ENCODE measurements around the gene THEM4.

Gene THEM4

GRCh38 chr1:151839082-151839412 lies 70.3 kb downstream of the THEM4 start:
- Histone ChIP-seq H3K27me3 (ENCODE audit: control insufficient read depth, insufficient read depth, low read length) (peaks cover 35% of the 10 kb centered on the region), H3K4me1 (ENCODE audit: control insufficient read depth, insufficient read depth, low read length) (peaks cover 8% of the 10 kb centered on the region), H3K9me3 (ENCODE audit: control insufficient read depth, insufficient read depth, low read length) (no peaks in the 10 kb centered on the region), H3K9ac (ENCODE audit: low read depth, low read length) (peak overlapping the region; percentile 87), H3K36me3 (ENCODE audit: control insufficient read depth, insufficient read depth, low read length) (no peaks in the 10 kb centered on the region), H3K4me3 (ENCODE audit: low read depth, low read length) (peak overlapping the region; percentile 76)

- peaks cover 8% of the 10 kb centered on the region for H3K4me1 ChIP-seq (ENCODE audit: control insufficient read depth, insufficient read depth, low read length)
- no peaks in the 10 kb centered on the region for H3K36me3 ChIP-seq (ENCODE audit: control insufficient read depth, insufficient read depth, low read length)
- H3K27me3 ChIP-seq (ENCODE audit: control insufficient read depth, insufficient read depth, low read length) = peaks cover 35% of the 10 kb centered on the region
- H3K9me3 ChIP-seq (ENCODE audit: control insufficient read depth, insufficient read depth, low read length) = no peaks in the 10 kb centered on the region
- H3K9ac ChIP-seq (ENCODE audit: low read depth, low read length) = peak overlapping the region; percentile 87
- peak overlapping the region; percentile 76 for H3K4me3 ChIP-seq (ENCODE audit: low read depth, low read length)
Measured at GRCh38 chr1:151838222-151839081, 70.9 kb downstream of the THEM4 start.

- H3K4me1 ChIP-seq (ENCODE audit: control insufficient read depth, insufficient read depth, low read length) = peaks cover 8% of the 10 kb centered on the region
- H3K27me3 ChIP-seq (ENCODE audit: control insufficient read depth, insufficient read depth, low read length) = peaks cover 35% of the 10 kb centered on the region
- no peaks in the 10 kb centered on the region for H3K36me3 ChIP-seq (ENCODE audit: control insufficient read depth, insufficient read depth, low read length)
- peak overlapping the region; percentile 76 for H3K4me3 ChIP-seq (ENCODE audit: low read depth, low read length)
- no peaks in the 10 kb centered on the region for H3K9me3 ChIP-seq (ENCODE audit: control insufficient read depth, insufficient read depth, low read length)
- no peak overlapping the region for H3K9ac ChIP-seq (ENCODE audit: low read depth, low read length)
Measured at GRCh38 chr1:151837884-151838221, 71.5 kb downstream of the THEM4 start.

GRCh38 chr1:151837197-151837596 lies 72.1 kb downstream of the THEM4 start:
- H3K4me3 ChIP-seq (ENCODE audit: low read depth, low read length) = peak overlapping the region; percentile 76
- peaks cover 35% of the 10 kb centered on the region for H3K27me3 ChIP-seq (ENCODE audit: control insufficient read depth, insufficient read depth, low read length)
- H3K4me1 ChIP-seq (ENCODE audit: control insufficient read depth, insufficient read depth, low read length) = peaks cover 8% of the 10 kb centered on the region
- H3K9me3 ChIP-seq (ENCODE audit: control insufficient read depth, insufficient read depth, low read length) = no peaks in the 10 kb centered on the region
- H3K36me3 ChIP-seq (ENCODE audit: control insufficient read depth, insufficient read depth, low read length) = no peaks in the 10 kb centered on the region
- no peak overlapping the region for H3K9ac ChIP-seq (ENCODE audit: low read depth, low read length)

GRCh38 chr1:151835596-151835995 lies 73.7 kb downstream of the THEM4 start:
- Histone ChIP-seq H3K36me3 (ENCODE audit: control insufficient read depth, insufficient read depth, low read length) (no peaks in the 10 kb centered on the region), H3K4me1 (ENCODE audit: control insufficient read depth, insufficient read depth, low read length) (peaks cover 13% of the 10 kb centered on the region), H3K4me3 (ENCODE audit: low read depth, low read length) (no peak overlapping the region), H3K9ac (ENCODE audit: low read depth, low read length) (no peak overlapping the region), H3K9me3 (ENCODE audit: control insufficient read depth, insufficient read depth, low read length) (no peaks in the 10 kb centered on the region), H3K27me3 (ENCODE audit: control insufficient read depth, insufficient read depth, low read length) (peaks cover 20% of the 10 kb centered on the region)

- peaks cover 14% of the 10 kb centered on the region for H3K27me3 ChIP-seq (ENCODE audit: control insufficient read depth, insufficient read depth, low read length)
- H3K36me3 ChIP-seq (ENCODE audit: control insufficient read depth, insufficient read depth, low read length) = no peaks in the 10 kb centered on the region
- no peaks in the 10 kb centered on the region for H3K9me3 ChIP-seq (ENCODE audit: control insufficient read depth, insufficient read depth, low read length)
- H3K4me1 ChIP-seq (ENCODE audit: control insufficient read depth, insufficient read depth, low read length) = peaks cover 21% of the 10 kb centered on the region
- H3K9ac ChIP-seq (ENCODE audit: low read depth, low read length) = no peak overlapping the region
- H3K4me3 ChIP-seq (ENCODE audit: low read depth, low read length) = no peak overlapping the region
Measured at GRCh38 chr1:151834239-151834638, 75.1 kb downstream of the THEM4 start.

- Histone ChIP-seq H3K4me3 (ENCODE audit: low read depth, low read length) (no peak overlapping the region), H3K36me3 (ENCODE audit: control insufficient read depth, insufficient read depth, low read length) (no peaks in the 10 kb centered on the region), H3K27me3 (ENCODE audit: control insufficient read depth, insufficient read depth, low read length) (peaks cover 14% of the 10 kb centered on the region), H3K9ac (ENCODE audit: low read depth, low read length) (no peak overlapping the region), H3K9me3 (ENCODE audit: control insufficient read depth, insufficient read depth, low read length) (no peaks in the 10 kb centered on the region), H3K4me1 (ENCODE audit: control insufficient read depth, insufficient read depth, low read length) (peaks cover 26% of the 10 kb centered on the region)
Measured at GRCh38 chr1:151833172-151833900, 76.0 kb downstream of the THEM4 start.

- Histone ChIP-seq H3K9me3 (ENCODE audit: control insufficient read depth, insufficient read depth, low read length) (no peaks in the 10 kb centered on the region), H3K9ac (ENCODE audit: low read depth, low read length) (no peak overlapping the region), H3K4me3 (ENCODE audit: low read depth, low read length) (no peak overlapping the region), H3K27me3 (ENCODE audit: control insufficient read depth, insufficient read depth, low read length) (peaks cover 8% of the 10 kb centered on the region), H3K36me3 (ENCODE audit: control insufficient read depth, insufficient read depth, low read length) (no peaks in the 10 kb centered on the region), H3K4me1 (ENCODE audit: control insufficient read depth, insufficient read depth, low read length) (peaks cover 31% of the 10 kb centered on the region)
Measured at GRCh38 chr1:151832318-151832980, 76.9 kb downstream of the THEM4 start.

- Histone ChIP-seq H3K27me3 (ENCODE audit: control insufficient read depth, insufficient read depth, low read length) (no peaks in the 10 kb centered on the region), H3K9me3 (ENCODE audit: control insufficient read depth, insufficient read depth, low read length) (no peaks in the 10 kb centered on the region), H3K4me3 (ENCODE audit: low read depth, low read length) (peak within 1 kb of the TSS; percentile 39), H3K9ac (ENCODE audit: low read depth, low read length) (no peak within 1 kb of the TSS), H3K4me1 (ENCODE audit: control insufficient read depth, insufficient read depth, low read length) (peaks cover 25% of the 10 kb centered on the region), H3K36me3 (ENCODE audit: control insufficient read depth, insufficient read depth, low read length) (no peaks in the 10 kb centered on the region)
Measured at GRCh38 chr1:151831605-151832004, 77.7 kb downstream of the THEM4 start, which contains the start of gene RORC. TSS of gene RORC (minus strand) at chr1:151831802. CDS start at chr1:151831764, 38 bp downstream.

- Histone ChIP-seq H3K9me3 (ENCODE audit: control insufficient read depth, insufficient read depth, low read length) (no peaks in the 10 kb centered on the region), H3K27me3 (ENCODE audit: control insufficient read depth, insufficient read depth, low read length) (no peaks in the 10 kb centered on the region), H3K9ac (ENCODE audit: low read depth, low read length) (no peak overlapping the region), H3K36me3 (ENCODE audit: control insufficient read depth, insufficient read depth, low read length) (no peaks in the 10 kb centered on the region), H3K4me3 (ENCODE audit: low read depth, low read length) (peak overlapping the region; percentile 39), H3K4me1 (ENCODE audit: control insufficient read depth, insufficient read depth, low read length) (peaks cover 29% of the 10 kb centered on the region)
Measured at GRCh38 chr1:151831256-151831591, 78.1 kb downstream of the THEM4 start.

GRCh38 chr1:151830055-151830454 lies 79.3 kb downstream of the THEM4 start:
- H3K4me3 ChIP-seq (ENCODE audit: low read depth, low read length) = no peak overlapping the region
- no peaks in the 10 kb centered on the region for H3K9me3 ChIP-seq (ENCODE audit: control insufficient read depth, insufficient read depth, low read length)
- H3K27me3 ChIP-seq (ENCODE audit: control insufficient read depth, insufficient read depth, low read length) = no peaks in the 10 kb centered on the region
- H3K4me1 ChIP-seq (ENCODE audit: control insufficient read depth, insufficient read depth, low read length) = peaks cover 30% of the 10 kb centered on the region
- H3K9ac ChIP-seq (ENCODE audit: low read depth, low read length) = no peak overlapping the region
- no peaks in the 10 kb centered on the region for H3K36me3 ChIP-seq (ENCODE audit: control insufficient read depth, insufficient read depth, low read length)

Measured in iPS-15b (cell line).